ENCODE measurements around the gene APOBEC4.

GRCh38 chr1:183604815-183605214 is 48.3 kb downstream of the APOBEC4 start:
- TF ChIP-seq EZH2 (IDR thresholded peaks at IDR 0.05; ENCODE audit: low read length, unreplicated experiment): no peak
- no peak for TF ChIP-seq CTCF (conservative IDR thresholded peaks at IDR 0.05; ENCODE audit: low read depth, low read length)

All from PC-3 (cell line).